GM18951 (cell line): ENCODE results near the gene DNAH1.

Source experiments
- POLR2A ChIP-seq: IDR thresholded peaks from 4 replicates; pipeline ENCODE4 v1.6.1; 2011; ENCODE audit warnings: mild to moderate bottlenecking; ENCODE audit not compliant: insufficient read length, insufficient read depth; ENCODE audit errors: extremely low read depth
- in situ Hi-C: fragments of 300-500 bp; cut with MboI; formaldehyde crosslinking; loops from one replicate; pipeline ENCODE4 v1.12.0; 2022; ENCODE audit warnings: low sequenced_read_pairs, mixed read lengths, inconsistent platforms; ENCODE audit not compliant: unreplicated experiment

The DNAH1 gene

DNA sequence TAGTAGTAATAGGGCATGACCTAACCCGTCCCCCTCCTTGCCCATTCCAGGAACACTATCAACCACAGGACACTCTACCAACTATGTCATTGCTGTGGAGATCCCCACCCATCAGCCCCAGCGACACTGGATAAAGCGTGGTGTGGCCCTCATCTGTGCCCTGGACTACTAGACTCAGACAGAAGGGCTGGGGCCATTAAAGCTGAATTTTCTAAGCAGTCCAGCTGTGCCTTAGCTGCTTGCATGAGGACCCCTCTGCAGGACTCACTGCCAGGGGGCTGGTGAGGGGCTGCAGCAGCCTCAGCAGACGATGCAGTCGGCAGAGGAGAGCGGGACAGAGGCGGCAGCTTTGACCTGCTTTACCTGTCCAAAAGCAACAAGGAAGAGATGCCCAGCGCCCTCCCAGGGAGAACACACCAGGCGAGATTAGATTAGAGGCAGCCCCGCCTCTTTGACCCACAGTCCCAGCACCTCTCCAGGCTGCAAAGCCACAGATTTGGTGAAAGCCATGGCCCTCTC lies 84.2 kb downstream of the DNAH1 start:
- in situ Hi-C loops = no loop called here
- TF ChIP-seq POLR2A = no peak

DNA sequence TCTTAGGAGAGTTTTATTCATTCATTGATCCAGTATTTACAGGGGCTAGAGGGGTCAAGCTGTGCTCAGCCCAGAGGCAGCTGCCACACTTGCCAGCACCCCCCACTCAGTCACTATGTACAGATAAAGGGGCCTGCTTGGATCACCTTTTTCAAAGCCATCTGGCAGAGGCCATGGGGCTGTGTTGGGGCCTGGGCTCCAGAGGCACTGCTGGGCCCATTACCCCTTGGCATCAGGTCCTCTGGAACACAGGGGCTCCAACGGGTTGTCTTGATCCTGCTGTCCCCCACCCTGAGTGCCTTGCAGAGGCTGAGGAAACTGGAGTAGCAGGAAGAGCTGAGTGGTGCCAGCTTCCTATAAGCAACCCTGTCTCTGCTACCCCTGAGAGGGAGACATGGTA lies 84.9 kb downstream of the DNAH1 start:
- in situ Hi-C loops = no loop called here

DNA sequence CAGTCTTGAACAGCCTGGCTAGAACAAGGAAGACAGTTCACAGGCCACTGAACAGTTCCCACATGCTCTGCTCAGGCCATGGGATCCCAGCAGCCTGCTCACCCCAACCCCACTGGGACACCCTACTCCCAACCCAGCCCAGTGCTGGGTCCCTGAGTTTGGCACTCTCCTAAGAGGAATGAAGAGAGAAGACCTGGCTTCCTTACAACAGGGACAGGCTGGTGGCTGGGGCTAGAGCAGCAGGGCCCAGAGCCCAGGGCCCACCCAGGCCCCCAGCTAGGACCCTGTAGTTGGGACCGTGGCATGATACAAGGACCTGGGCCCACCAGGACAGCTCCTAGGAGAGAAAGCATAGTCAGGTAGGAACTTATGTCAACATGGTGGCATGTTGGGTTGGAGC lies 85.4 kb downstream of the DNAH1 start:
- in situ Hi-C loops = no loop called here
- TF ChIP-seq POLR2A = no peak

More for the DNA sequence above, 84.9 kb downstream of the DNAH1 start:
- no peak for TF ChIP-seq POLR2A

DNA sequence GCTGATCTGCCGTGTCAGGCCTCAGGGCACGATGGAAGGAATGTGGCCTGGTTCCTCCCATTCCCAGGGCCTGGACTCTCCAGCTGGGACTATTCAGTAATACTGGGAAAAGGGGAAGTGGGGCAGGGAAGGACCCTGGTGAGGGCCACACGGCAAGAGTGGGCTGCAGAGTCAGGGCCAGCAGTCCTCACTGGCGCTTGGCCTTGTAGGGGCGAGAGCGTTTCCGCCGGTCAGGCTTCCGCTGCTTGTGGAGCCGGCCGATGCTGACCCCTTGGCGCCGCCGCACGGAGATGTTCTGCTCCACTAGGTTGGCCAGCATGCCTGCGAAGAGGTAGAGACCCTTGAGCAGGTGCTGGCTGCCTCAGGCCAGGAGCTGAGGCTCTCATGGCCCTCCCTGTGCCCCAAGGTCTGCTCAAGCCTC lies 86.0 kb downstream of the DNAH1 start:
- in situ Hi-C loops = no loop called here
- TF ChIP-seq POLR2A = no peak

- in situ Hi-C loops = no loop called here
- no peak for TF ChIP-seq POLR2A
Measured at GRCh38 chr3:52402706-52403270, 86.7 kb downstream of the DNAH1 start.

DNA sequence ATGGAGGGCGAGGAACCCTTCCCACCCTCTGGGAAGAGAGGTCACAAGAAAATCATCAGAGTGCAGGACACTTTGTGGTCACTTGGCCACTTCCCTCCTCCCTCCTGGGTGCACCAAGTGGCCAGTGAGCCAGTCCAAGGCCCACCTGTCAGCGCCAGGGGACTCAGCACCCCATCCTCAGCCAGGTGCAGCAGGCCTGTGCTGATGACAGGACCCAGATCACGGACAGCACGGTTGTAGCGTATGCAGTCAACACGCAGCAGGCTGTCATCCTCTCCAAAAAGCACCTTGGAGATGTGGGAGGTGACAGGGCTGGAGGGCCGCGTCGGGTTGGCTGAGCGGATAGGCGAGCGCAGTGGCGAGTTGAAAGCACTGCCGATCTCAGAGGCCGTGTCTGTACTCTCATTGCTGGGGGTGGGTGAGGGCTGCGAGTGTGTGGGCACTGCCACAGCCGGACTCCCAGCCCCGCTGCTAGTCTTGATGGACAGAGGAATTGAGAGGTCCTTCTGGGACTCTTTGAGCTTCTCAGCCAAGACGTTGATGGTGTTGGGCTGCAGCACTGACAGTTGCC lies 87.2 kb downstream of the DNAH1 start:
- no peak for TF ChIP-seq POLR2A
- in situ Hi-C loops = no loop called here

DNA sequence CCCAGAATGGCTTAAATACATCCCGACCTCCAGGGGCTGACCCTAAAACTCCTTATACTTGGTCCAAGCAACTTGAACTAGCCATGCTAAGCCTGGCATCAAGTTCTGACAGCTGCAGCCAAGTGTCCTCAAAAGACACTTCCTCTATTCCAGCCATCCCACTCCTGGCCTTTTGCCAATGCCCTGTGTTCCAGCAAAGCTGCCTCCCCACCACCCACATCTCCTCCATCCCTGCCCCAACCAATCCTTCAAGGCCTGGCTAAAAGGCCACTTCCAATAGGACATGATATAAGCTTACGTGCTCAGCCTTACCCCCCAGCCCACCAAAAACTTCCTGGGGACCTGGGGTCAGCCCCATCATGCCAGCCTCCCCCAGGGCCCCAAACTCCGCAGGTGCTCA lies 87.8 kb downstream of the DNAH1 start:
- no peak for TF ChIP-seq POLR2A
- in situ Hi-C loops = no loop called here

- in situ Hi-C loops = no loop called here
- no peak for TF ChIP-seq POLR2A
Measured at GRCh38 chr3:52404391-52404790, 88.3 kb downstream of the DNAH1 start.

- no peak for TF ChIP-seq POLR2A
- in situ Hi-C loops = no loop called here
Measured at GRCh38 chr3:52405066-52405465, 88.9 kb downstream of the DNAH1 start.

DNA sequence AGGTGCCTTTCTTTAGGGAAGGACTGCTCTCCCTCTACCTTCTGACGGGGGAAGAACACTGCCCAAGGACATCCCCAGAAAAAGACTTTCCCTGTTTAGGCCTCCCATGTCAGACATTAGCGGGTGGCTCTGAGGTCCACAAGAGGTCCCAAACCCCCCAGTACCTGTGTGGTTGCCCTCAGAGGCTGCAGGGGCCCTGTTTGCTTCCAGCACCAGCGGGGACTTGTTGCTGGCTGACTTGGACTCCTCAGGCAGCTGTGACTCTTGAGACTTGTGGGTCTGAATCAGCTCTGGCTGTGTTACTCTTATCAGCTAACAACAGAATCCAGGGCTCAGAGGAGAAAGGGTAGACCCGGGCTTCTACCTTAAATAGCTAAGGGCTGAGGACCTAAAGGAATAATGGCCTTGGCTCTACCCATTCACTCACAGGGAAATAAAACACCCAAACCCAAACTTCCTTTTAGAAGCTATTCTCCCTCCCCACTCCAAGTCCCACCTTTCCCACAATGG lies 89.5 kb downstream of the DNAH1 start:
- in situ Hi-C loops = no loop called here

DNA sequence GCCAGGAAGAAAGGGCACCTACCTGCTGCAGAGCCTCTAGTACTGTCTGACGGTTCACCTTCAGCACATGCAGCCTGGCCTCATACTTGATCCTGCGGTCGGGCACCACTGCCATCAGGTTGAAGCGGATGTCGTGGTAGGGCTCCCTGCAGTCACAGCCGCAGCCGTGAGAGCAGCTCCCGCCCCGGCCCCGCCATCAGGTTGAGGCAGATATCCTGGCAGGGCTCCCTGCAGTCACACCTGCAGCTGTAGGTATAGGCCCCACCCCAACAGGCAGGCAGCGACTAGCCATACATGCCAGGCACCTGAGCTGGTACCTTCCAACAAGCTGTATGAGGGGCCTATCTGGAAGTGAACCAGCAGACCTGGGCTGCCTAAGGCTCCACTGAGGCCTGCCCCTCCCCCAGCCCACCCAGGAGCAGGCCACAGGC lies 90.1 kb downstream of the DNAH1 start:
- in situ Hi-C loops = no loop called here
- no peak for TF ChIP-seq POLR2A

More for the DNA sequence above, 89.5 kb downstream of the DNAH1 start:
- TF ChIP-seq POLR2A = no peak

- no peak for TF ChIP-seq POLR2A
- in situ Hi-C loops = no loop called here
Measured at GRCh38 chr3:52406791-52407510, 90.8 kb downstream of the DNAH1 start.

DNA sequence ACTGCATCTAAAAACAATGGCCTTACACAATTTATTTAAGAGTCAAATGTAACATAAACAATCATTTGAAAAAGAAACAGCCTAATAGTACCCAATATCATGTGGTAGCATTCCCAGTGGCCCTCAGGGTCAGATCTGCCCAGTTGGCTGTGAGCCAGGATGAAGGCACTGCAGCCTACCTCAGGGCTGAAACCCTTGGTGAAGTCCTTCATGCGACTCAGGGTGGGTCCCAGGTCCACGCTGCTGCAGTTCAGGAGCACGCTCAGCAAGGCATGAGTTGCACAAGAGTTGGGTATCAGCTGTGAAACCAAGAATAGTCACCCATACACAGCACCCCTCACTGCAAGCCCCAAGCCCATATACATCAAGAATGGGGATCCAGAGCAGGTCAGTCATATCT lies 91.7 kb downstream of the DNAH1 start:
- in situ Hi-C loops = no loop called here
- no peak for TF ChIP-seq POLR2A

GRCh38 chr3:52408466-52408865 lies 92.3 kb downstream of the DNAH1 start:
- in situ Hi-C loops = no loop called here
- TF ChIP-seq POLR2A = no peak

DNA sequence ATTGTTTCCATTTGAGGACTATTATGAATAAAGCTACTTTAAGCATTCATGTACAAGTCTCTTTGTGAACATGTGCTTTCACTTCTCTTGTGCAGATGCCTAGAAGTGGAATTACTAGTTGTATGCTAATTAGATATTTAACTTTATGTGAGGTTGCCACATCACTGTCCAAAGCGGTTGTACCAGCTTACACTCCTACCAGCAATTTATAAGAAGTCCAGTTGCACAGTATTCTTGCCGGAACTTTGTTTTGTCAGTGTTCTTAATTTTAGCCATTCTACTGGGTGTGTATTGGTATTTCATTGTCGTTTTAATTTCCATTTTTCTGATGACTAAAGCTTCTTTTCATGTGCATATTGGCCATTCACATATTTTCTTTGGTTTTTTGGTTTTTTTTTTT lies 99.7 kb downstream of the DNAH1 start:
- TF ChIP-seq POLR2A = no peak
- in situ Hi-C loops = no loop called here
